Measurements from ENCODE around the gene CASZ1. TPM values are rescaled to one million over a fixed set of nuclear protein-coding genes. Genes with fewer than 3 reads are reported as not detected.
A peak's percentile ranks its signal among the peaks of the same experiment; 100 is the strongest.

The CASZ1 gene
- total and polyA plus RNA-seq, 2 donors (not counting 1 experiment from before 2014, with no cell fraction given): 0.34 to 0.50 TPM

GRCh38 chr1:10733474-10734366 is 62.7 kb downstream of the CASZ1 start:
- Histone ChIP-seq H3K27me3 (ENCODE audit: control insufficient read depth, insufficient read depth, low read length) (no peaks in the 10 kb centered on the region), H3K4me3 (replicated peaks in 1 of 4; ENCODE audit: control extremely low read depth in 1 of 4, insufficient read depth in 1 of 4, low read depth in 3 of 4, low read length in 4 of 4) (no peak overlapping the region), H3K9ac (ENCODE audit: insufficient read depth, low read length) (no peak overlapping the region), H3K36me3 (ENCODE audit: control insufficient read depth, insufficient read depth, low read length) (no peaks in the 10 kb centered on the region), H3K4me2 (ENCODE audit: extremely low read depth, insufficient read depth, low read length) (no peak overlapping the region), H3K4me1 (ENCODE audit: control insufficient read depth, extremely low read depth, insufficient read depth, low read length) (no peaks in the 10 kb centered on the region), H2AFZ (ENCODE audit: low read length) (no peak overlapping the region), H3K27ac (ENCODE audit: insufficient read depth, low read length) (no peak overlapping the region), H4K20me1 (ENCODE audit: control insufficient read depth, extremely low read depth, insufficient read depth, low read length) (no peaks in the 10 kb centered on the region), H3K9me3 (ENCODE audit: control insufficient read depth, insufficient read depth, low read depth, low read length) (no peaks in the 10 kb centered on the region), H3K79me2 (ENCODE audit: control insufficient read depth, insufficient read depth, low read length) (no peaks in the 10 kb centered on the region)
- TF ChIP-seq CTCF (conservative IDR thresholded peaks at IDR 0.05 in 1 of 2, IDR thresholded peaks at IDR 0.05 in 1 of 2; ENCODE audit: low read depth in 1 of 2, low read length in 2 of 2) (no peak), EZH2 (IDR thresholded peaks at IDR 0.05; ENCODE audit: low read length, missing control alignments) (no peak)
- no peak for DNase-seq (ENCODE audit: low read depth in 2 of 2)

GRCh38 chr1:10730985-10731384 is 65.5 kb downstream of the CASZ1 start:
- Histone ChIP-seq H3K4me1 (ENCODE audit: control insufficient read depth, extremely low read depth, insufficient read depth, low read length) (no peaks in the 10 kb centered on the region), H2AFZ (ENCODE audit: low read length) (no peak overlapping the region), H3K27me3 (ENCODE audit: control insufficient read depth, insufficient read depth, low read length) (no peaks in the 10 kb centered on the region), H3K36me3 (ENCODE audit: control insufficient read depth, insufficient read depth, low read length) (no peaks in the 10 kb centered on the region), H3K9me3 (ENCODE audit: control insufficient read depth, insufficient read depth, low read depth, low read length) (no peaks in the 10 kb centered on the region), H3K4me2 (ENCODE audit: extremely low read depth, insufficient read depth, low read length) (no peak overlapping the region), H4K20me1 (ENCODE audit: control insufficient read depth, extremely low read depth, insufficient read depth, low read length) (no peaks in the 10 kb centered on the region), H3K4me3 (replicated peaks in 1 of 4; ENCODE audit: control extremely low read depth in 1 of 4, insufficient read depth in 1 of 4, low read depth in 3 of 4, low read length in 4 of 4) (no peak overlapping the region), H3K79me2 (ENCODE audit: control insufficient read depth, insufficient read depth, low read length) (no peaks in the 10 kb centered on the region), H3K27ac (ENCODE audit: insufficient read depth, low read length) (no peak overlapping the region), H3K9ac (ENCODE audit: insufficient read depth, low read length) (no peak overlapping the region)
- TF ChIP-seq CTCF (conservative IDR thresholded peaks at IDR 0.05 in 1 of 2, IDR thresholded peaks at IDR 0.05 in 1 of 2; ENCODE audit: low read depth in 1 of 2, low read length in 2 of 2) (no peak), EZH2 (IDR thresholded peaks at IDR 0.05; ENCODE audit: low read length, missing control alignments) (no peak)
- peak; percentile 57 to 84 for DNase-seq (ENCODE audit: low read depth in 2 of 2)

- TF ChIP-seq CTCF (conservative IDR thresholded peaks at IDR 0.05 in 1 of 2, IDR thresholded peaks at IDR 0.05 in 1 of 2; ENCODE audit: low read depth in 1 of 2, low read length in 2 of 2) (no peak), EZH2 (IDR thresholded peaks at IDR 0.05; ENCODE audit: low read length, missing control alignments) (no peak)
- H3K9me3 ChIP-seq (ENCODE audit: control insufficient read depth, insufficient read depth, low read depth, low read length): no peaks in the 10 kb centered on the region
- H3K27me3 ChIP-seq (ENCODE audit: control insufficient read depth, insufficient read depth, low read length): no peaks in the 10 kb centered on the region
- no peaks in the 10 kb centered on the region for H3K79me2 ChIP-seq (ENCODE audit: control insufficient read depth, insufficient read depth, low read length)
- H3K4me2 ChIP-seq (ENCODE audit: extremely low read depth, insufficient read depth, low read length): no peak overlapping the region
- no peak overlapping the region for H2AFZ ChIP-seq (ENCODE audit: low read length)
- H3K9ac ChIP-seq (ENCODE audit: insufficient read depth, low read length): no peak overlapping the region
- no peaks in the 10 kb centered on the region for H3K36me3 ChIP-seq (ENCODE audit: control insufficient read depth, insufficient read depth, low read length)
- H4K20me1 ChIP-seq (ENCODE audit: control insufficient read depth, extremely low read depth, insufficient read depth, low read length): no peaks in the 10 kb centered on the region
- no peaks in the 10 kb centered on the region for H3K4me1 ChIP-seq (ENCODE audit: control insufficient read depth, extremely low read depth, insufficient read depth, low read length)
- DNase-seq (ENCODE audit: low read depth in 2 of 2): no peak
- no peak overlapping the region for H3K4me3 ChIP-seq (replicated peaks in 1 of 4; ENCODE audit: control extremely low read depth in 1 of 4, insufficient read depth in 1 of 4, low read depth in 3 of 4, low read length in 4 of 4)
- no peak overlapping the region for H3K27ac ChIP-seq (ENCODE audit: insufficient read depth, low read length)
Measured at GRCh38 chr1:10728595-10729410, 67.6 kb downstream of the CASZ1 start.
